T-cell (primary cell): ENCODE data around the gene CSRNP2. TPM values are rescaled to one million over a fixed set of nuclear protein-coding genes. Genes with fewer than 3 reads are reported as not detected.

Experiments
- ATAC-seq, 4 experiments: fragments of 200-7000 bp in 3 of 4; fragments of 150-1000 bp in 1 of 4; cut with Tn5 transposase; replicated peaks in 1 of 4; 1 replicate in 3 of 4; 2 replicates in 1 of 4; pipeline ENCODE4 v1.10.0; 2021; ENCODE audit warnings: moderate library complexity in 3 of 4, mild to moderate bottlenecking in 2 of 4, moderate number of reproducible peaks in 1 of 4
- CTCF ChIA-PET, 2 donors: fragments of 300-600 bp; sonication (Branson Sonifier 250); formaldehyde crosslinking; loops; one replicate each; lab custom pipeline; 2022; ENCODE audit warnings: antibody characterized with exemption in 2 of 2; lab: Charles Lee
- POLR2A ChIA-PET, 2 donors: fragments of 300-600 bp; sonication (Branson Sonifier 250); formaldehyde crosslinking; loops; one replicate each; lab custom pipeline; 2022; ENCODE audit warnings: antibody characterized with exemption in 2 of 2; lab: Charles Lee
- DNase-seq, 35 experiments: peaks; one replicate each; pipeline versions ENCODE4 v3.0.0 to v3.0.0-alpha.2; 2013 to 2023
- H3K27ac ChIP-seq: one replicate; pipeline ENCODE4 v1.5.1; 2013; ENCODE audit warnings: low read length
- H3K27me3 ChIP-seq, 2 experiments: replicated peaks in 1 of 2; 1 replicate in 1 of 2; 2 replicates in 1 of 2; pipeline versions ENCODE4 v1.6.1 to v1.7.0; 2013; ENCODE audit warnings: low read length in 1 of 2, mixed read lengths in 1 of 2; ENCODE audit not compliant: control insufficient read depth in 2 of 2, insufficient read depth in 2 of 2; ENCODE audit errors: extremely low read depth in 1 of 2
- H3K36me3 ChIP-seq, 2 donors: 1 replicate in 1 of 2; 2 replicates in 1 of 2; pipeline versions ENCODE4 v1.6.1 to v1.7.0; 2013; ENCODE audit warnings: low read length in 1 of 2; ENCODE audit not compliant: control insufficient read depth in 2 of 2, insufficient read depth in 1 of 2; ENCODE audit errors: extremely low read depth in 1 of 2
- H3K4me1 ChIP-seq, 2 experiments: 1 replicate in 1 of 2; 2 replicates in 1 of 2; pipeline versions ENCODE4 v1.6.1 to v1.7.0; 2013; ENCODE audit warnings: low read length in 2 of 2, mixed read lengths in 1 of 2; ENCODE audit not compliant: insufficient read depth in 2 of 2, control insufficient read depth in 1 of 2; ENCODE audit errors: extremely low read depth in 1 of 2
- H3K4me3 ChIP-seq, 2 donors: 1 replicate in 1 of 2; 2 replicates in 1 of 2; pipeline versions ENCODE4 v1.5.1 to v1.7.0; 2013; ENCODE audit warnings: mild to moderate bottlenecking in 2 of 2, low read length in 1 of 2, moderate library complexity in 1 of 2; ENCODE audit not compliant: control insufficient read depth in 1 of 2; ENCODE audit errors: extremely low read depth in 1 of 2
- H3K9me3 ChIP-seq: 2 replicates; pipeline ENCODE4 v1.7.0; 2013
- H3K27ac Mint-ChIP-seq, 2 donors: one replicate each; pipeline ENCODE4 v1.8.0; 2020 to 2021; ENCODE audit warnings: mild to moderate bottlenecking in 2 of 2, mixed read lengths in 2 of 2
- H3K27me3 Mint-ChIP-seq, 2 donors: one replicate each; pipeline ENCODE4 v1.8.0; 2021 to 2022; ENCODE audit warnings: mixed read lengths in 2 of 2
- H3K36me3 Mint-ChIP-seq: one replicate; pipeline ENCODE4 v1.8.0; 2021; ENCODE audit warnings: mixed read lengths
- H3K4me1 Mint-ChIP-seq, 3 donors: one replicate each; pipeline ENCODE4 v1.8.0; 2020 to 2022; ENCODE audit warnings: mixed read lengths in 3 of 3, mild to moderate bottlenecking in 1 of 3
- H3K4me3 Mint-ChIP-seq, 3 donors: one replicate each; pipeline ENCODE4 v1.8.0; 2020 to 2022; ENCODE audit warnings: mild to moderate bottlenecking in 3 of 3, mixed read lengths in 3 of 3, moderate library complexity in 3 of 3
- H3K9me3 Mint-ChIP-seq, 3 donors: one replicate each; pipeline ENCODE4 v1.8.0; 2020 to 2022; ENCODE audit warnings: mixed read lengths in 3 of 3
- WGBS: methylation state at CpG from one replicate; pipeline ENCODE4 v1.1.5; 2013; ENCODE audit warnings: missing lambda C conversion rate; ENCODE audit not compliant: insufficient coverage; 5-methylcytosine and 5-hydroxymethylcytosine counted together
- total RNA-seq, 35 experiments: library from RNA in 6 of 35; stranded (reverse) in 6 of 35; fragments of 120-200 nt in 1 of 35; gene quantifications; one replicate each; pipeline versions ENCODE4 v1.2.1 to v1.2.4 and lab custom pipeline; 2013 to 2026

CSRNP2 gene
- total RNA-seq, 5 donors from 2014 or later (not counting 1 experiment from before 2014, with no cell fraction given): 24.4 to 37.3 (median 34.3) TPM

- DNase-seq (no peak), ATAC-seq (no peak)
- H3K27me3 Mint-ChIP-seq: no peaks in the 10 kb centered on the region
- H3K4me3 Mint-ChIP-seq: no peak overlapping the region
- no peaks in the 10 kb centered on the region for H3K27me3 ChIP-seq
- CTCF ChIA-PET: no interaction called here
- no peak overlapping the region for H3K27ac Mint-ChIP-seq
- no peak overlapping the region for H3K4me3 ChIP-seq
- POLR2A ChIA-PET: no interaction called here
- H3K27ac ChIP-seq: no peak overlapping the region
- H3K36me3 Mint-ChIP-seq: peaks cover 31% of the 10 kb centered on the region
- H3K36me3 ChIP-seq: peaks cover 4 to 32% of the 10 kb centered on the region in 2 donors
- peaks cover 31 to 37% (median 32%) of the 10 kb centered on the region in 3 donors for H3K4me1 Mint-ChIP-seq
- H3K9me3 Mint-ChIP-seq: no peaks in the 10 kb centered on the region
- H3K9me3 ChIP-seq: no peaks in the 10 kb centered on the region
- H3K4me1 ChIP-seq: peaks cover 0 to 3% of the 10 kb centered on the region in 2 experiments
- 100% methylated on average over 3 of the region's 5 CpGs for WGBS
Measured at GRCh38 chr12:51075390-51075789, 8.0 kb downstream of the CSRNP2 start.

- Histone ChIP-seq H3K27ac (no peak overlapping the region), H3K4me3 (no peak overlapping the region), H3K4me1 (peaks cover 0 to 3% of the 10 kb centered on the region in 2 experiments), H3K9me3 (no peaks in the 10 kb centered on the region), H3K27me3 (no peaks in the 10 kb centered on the region), H3K36me3 (peaks cover 4 to 56% of the 10 kb centered on the region in 2 donors)
- Mint-ChIP-seq H3K36me3 (peaks cover 43% of the 10 kb centered on the region), H3K27ac (no peak overlapping the region), H3K4me1 (peaks cover 12% of the 10 kb centered on the region in 3 donors), H3K9me3 (no peaks in the 10 kb centered on the region), H3K27me3 (no peaks in the 10 kb centered on the region), H3K4me3 (no peak overlapping the region)
- WGBS: 94% methylated on average over 2 of the region's 2 CpGs
- ChIA-PET POLR2A (interaction anchor here in 1 of 2 donors (0.5 kb wide), 1 partner anchor 21 kb away, joined by 10 read pairs; no protein-coding TSS in a partner anchor), CTCF (interaction anchor here (0.6 kb wide), 2 partner anchors 79 to 181 kb away, joined by 4 to 6 read pairs; no protein-coding TSS in a partner anchor)
- DNase-seq (no peak), ATAC-seq (no peak)
Measured at GRCh38 chr12:51071663-51072062, 11.7 kb downstream of the CSRNP2 start.

- H3K4me1 Mint-ChIP-seq: no peaks in the 10 kb centered on the region
- DNase-seq (no peak), ATAC-seq (no peak)
- no peak overlapping the region for H3K27ac ChIP-seq
- H3K9me3 Mint-ChIP-seq: no peaks in the 10 kb centered on the region
- no peaks in the 10 kb centered on the region for H3K27me3 ChIP-seq
- no peak overlapping the region for H3K4me3 ChIP-seq
- no peak overlapping the region for H3K4me3 Mint-ChIP-seq
- POLR2A ChIA-PET: no interaction called here
- no peaks in the 10 kb centered on the region for H3K4me1 ChIP-seq
- WGBS: 93% methylated on average over 2 of the region's 3 CpGs
- no peaks in the 10 kb centered on the region for H3K27me3 Mint-ChIP-seq
- H3K9me3 ChIP-seq: no peaks in the 10 kb centered on the region
- peaks cover 44% of the 10 kb centered on the region for H3K36me3 Mint-ChIP-seq
- no peak overlapping the region for H3K27ac Mint-ChIP-seq
- H3K36me3 ChIP-seq: peaks cover 11 to 63% of the 10 kb centered on the region in 2 donors
- CTCF ChIA-PET: interaction anchor here in 1 of 2 donors (0.7 kb wide), 1 partner anchor 664 kb away, joined by 3 read pairs; no protein-coding TSS in a partner anchor
Measured at GRCh38 chr12:51070004-51070403, 13.4 kb downstream of the CSRNP2 start.

GRCh38 chr12:51067771-51068170 is 15.6 kb downstream of the CSRNP2 start:
- Mint-ChIP-seq H3K36me3 (peaks cover 38% of the 10 kb centered on the region), H3K27me3 (no peaks in the 10 kb centered on the region), H3K4me3 (no peak overlapping the region), H3K9me3 (no peaks in the 10 kb centered on the region), H3K4me1 (no peaks in the 10 kb centered on the region), H3K27ac (no peak overlapping the region)
- no peak for DNase-seq
- CTCF ChIA-PET: no interaction called here
- no peaks in the 10 kb centered on the region for H3K9me3 ChIP-seq
- ATAC-seq: no peak
- POLR2A ChIA-PET: no interaction called here
- H3K27ac ChIP-seq: no peak overlapping the region
- no peak overlapping the region for H3K4me3 ChIP-seq
- H3K27me3 ChIP-seq: no peaks in the 10 kb centered on the region
- H3K4me1 ChIP-seq: no peaks in the 10 kb centered on the region
- 94% methylated on average over 7 of the region's 7 CpGs for WGBS
- peaks cover 15 to 75% of the 10 kb centered on the region in 2 donors for H3K36me3 ChIP-seq

DNA sequence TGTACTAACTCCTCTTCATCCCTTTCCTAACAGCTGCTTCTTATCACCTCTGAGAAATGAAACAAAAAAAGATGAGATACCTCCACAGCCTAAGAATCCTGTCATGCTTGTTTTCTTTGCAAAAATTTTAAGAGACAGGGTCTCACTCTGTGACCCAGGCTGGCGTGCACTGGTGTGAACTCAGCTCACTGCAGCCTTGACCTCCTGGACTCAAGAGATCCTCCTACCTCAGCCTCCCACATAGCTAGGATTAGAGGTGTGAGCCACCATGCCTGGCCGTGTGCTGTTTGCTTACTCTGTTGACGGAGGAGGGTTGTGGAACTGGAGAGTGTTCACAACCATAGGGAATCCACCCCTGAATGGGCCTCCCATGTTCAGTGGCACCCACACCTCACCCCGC is 16.2 kb downstream of the CSRNP2 start:
- Histone ChIP-seq H3K27ac (no peak overlapping the region), H3K27me3 (no peaks in the 10 kb centered on the region), H3K9me3 (no peaks in the 10 kb centered on the region), H3K4me1 (no peaks in the 10 kb centered on the region), H3K36me3 (peaks cover 15 to 75% of the 10 kb centered on the region in 2 donors), H3K4me3 (no peak overlapping the region)
- no peaks in the 10 kb centered on the region for H3K27me3 Mint-ChIP-seq
- peaks cover 38% of the 10 kb centered on the region for H3K36me3 Mint-ChIP-seq
- DNase-seq (no peak), ATAC-seq (no peak)
- ChIA-PET POLR2A (no interaction called here), CTCF (no interaction called here)
- no peaks in the 10 kb centered on the region for H3K9me3 Mint-ChIP-seq
- no peak overlapping the region for H3K4me3 Mint-ChIP-seq
- no peak overlapping the region for H3K27ac Mint-ChIP-seq
- WGBS: 92% methylated on average over 2 of the region's 4 CpGs
- no peaks in the 10 kb centered on the region for H3K4me1 Mint-ChIP-seq

GRCh38 chr12:51065530-51065929 is 17.9 kb downstream of the CSRNP2 start:
- ChIA-PET CTCF (no interaction called here), POLR2A (no interaction called here)
- no peaks in the 10 kb centered on the region for H3K4me1 ChIP-seq
- no peak overlapping the region for H3K27ac ChIP-seq
- peaks cover 32% of the 10 kb centered on the region for H3K36me3 Mint-ChIP-seq
- H3K4me1 Mint-ChIP-seq: no peaks in the 10 kb centered on the region
- DNase-seq: no peak
- no peaks in the 10 kb centered on the region for H3K9me3 Mint-ChIP-seq
- H3K4me3 Mint-ChIP-seq: no peak overlapping the region
- no peaks in the 10 kb centered on the region for H3K27me3 ChIP-seq
- H3K27ac Mint-ChIP-seq: no peak overlapping the region
- no peak for ATAC-seq
- H3K9me3 ChIP-seq: no peaks in the 10 kb centered on the region
- WGBS: 100% methylated on average over 1 of the region's 5 CpGs
- H3K4me3 ChIP-seq: no peak overlapping the region
- H3K36me3 ChIP-seq: peaks cover 12 to 68% of the 10 kb centered on the region in 2 donors
- no peaks in the 10 kb centered on the region for H3K27me3 Mint-ChIP-seq
